Measurements from ENCODE around the gene C14orf93. TPM values are rescaled to one million over a fixed set of nuclear protein-coding genes. Genes with fewer than 3 reads are reported as not detected.

C14orf93 gene
- polyA plus RNA-seq, 1 experiment = 14.7 TPM

DNA sequence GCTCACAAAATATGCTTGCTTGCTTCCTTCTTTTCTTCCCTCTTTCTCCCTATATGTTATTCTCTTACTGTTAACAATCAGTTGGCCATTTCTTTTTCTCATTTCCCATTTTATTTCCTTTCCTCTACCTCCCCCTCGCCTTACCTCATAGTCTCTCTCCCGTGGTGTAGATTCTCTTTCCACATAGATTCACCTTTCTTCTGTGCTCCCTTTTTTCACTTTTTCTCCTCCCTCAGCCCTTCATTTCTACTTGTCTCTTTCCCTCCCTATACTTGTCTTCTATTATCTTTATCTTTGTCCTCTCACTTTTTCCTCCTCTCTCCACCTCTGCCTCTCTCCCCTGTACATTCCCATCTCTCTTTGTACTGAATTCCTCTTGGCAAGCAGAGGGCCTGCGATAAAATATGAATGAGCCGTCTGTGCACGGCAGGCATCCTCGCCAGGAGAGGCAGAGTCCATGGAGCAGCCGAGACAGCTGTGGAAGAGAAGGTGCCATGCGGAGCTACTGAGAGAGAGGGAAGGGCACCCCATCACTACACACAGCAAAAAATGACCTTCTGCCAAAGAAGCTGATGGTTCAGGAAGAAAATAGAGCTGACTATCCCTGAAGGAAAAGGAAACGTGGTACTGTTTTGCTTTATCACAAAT lies 12.1 kb downstream of the C14orf93 start:
- Histone ChIP-seq H3K4me3 (ENCODE audit: low read depth, low read length) (no peak overlapping the region), H3K36me3 (ENCODE audit: control insufficient read depth, insufficient read depth, low read length) (no peaks in the 10 kb centered on the region), H3K27me3 (ENCODE audit: control insufficient read depth, insufficient read depth, low read length) (no peaks in the 10 kb centered on the region)
- ChIA-PET POLR2A (no interaction called here), CTCF (interaction anchor here (6.4 to 18.4 kb wide), 3 partner anchors 10 to 60 kb away, joined by 59 to 539 read pairs (median 79); partner anchors contain the start of genes AJUBA and CDH24)
- DNase-seq (ENCODE audit: low read depth) = no peak
- TF ChIP-seq, protein P1, sequence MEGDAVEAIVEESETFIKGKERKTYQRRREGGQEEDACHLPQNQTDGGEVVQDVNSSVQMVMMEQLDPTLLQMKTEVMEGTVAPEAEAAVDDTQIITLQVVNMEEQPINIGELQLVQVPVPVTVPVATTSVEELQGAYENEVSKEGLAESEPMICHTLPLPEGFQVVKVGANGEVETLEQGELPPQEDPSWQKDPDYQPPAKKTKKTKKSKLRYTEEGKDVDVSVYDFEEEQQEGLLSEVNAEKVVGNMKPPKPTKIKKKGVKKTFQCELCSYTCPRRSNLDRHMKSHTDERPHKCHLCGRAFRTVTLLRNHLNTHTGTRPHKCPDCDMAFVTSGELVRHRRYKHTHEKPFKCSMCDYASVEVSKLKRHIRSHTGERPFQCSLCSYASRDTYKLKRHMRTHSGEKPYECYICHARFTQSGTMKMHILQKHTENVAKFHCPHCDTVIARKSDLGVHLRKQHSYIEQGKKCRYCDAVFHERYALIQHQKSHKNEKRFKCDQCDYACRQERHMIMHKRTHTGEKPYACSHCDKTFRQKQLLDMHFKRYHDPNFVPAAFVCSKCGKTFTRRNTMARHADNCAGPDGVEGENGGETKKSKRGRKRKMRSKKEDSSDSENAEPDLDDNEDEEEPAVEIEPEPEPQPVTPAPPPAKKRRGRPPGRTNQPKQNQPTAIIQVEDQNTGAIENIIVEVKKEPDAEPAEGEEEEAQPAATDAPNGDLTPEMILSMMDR (IDR thresholded peaks at IDR 0.05; ENCODE audit: insufficient read depth, low read depth, low read length) = no peak

DNA sequence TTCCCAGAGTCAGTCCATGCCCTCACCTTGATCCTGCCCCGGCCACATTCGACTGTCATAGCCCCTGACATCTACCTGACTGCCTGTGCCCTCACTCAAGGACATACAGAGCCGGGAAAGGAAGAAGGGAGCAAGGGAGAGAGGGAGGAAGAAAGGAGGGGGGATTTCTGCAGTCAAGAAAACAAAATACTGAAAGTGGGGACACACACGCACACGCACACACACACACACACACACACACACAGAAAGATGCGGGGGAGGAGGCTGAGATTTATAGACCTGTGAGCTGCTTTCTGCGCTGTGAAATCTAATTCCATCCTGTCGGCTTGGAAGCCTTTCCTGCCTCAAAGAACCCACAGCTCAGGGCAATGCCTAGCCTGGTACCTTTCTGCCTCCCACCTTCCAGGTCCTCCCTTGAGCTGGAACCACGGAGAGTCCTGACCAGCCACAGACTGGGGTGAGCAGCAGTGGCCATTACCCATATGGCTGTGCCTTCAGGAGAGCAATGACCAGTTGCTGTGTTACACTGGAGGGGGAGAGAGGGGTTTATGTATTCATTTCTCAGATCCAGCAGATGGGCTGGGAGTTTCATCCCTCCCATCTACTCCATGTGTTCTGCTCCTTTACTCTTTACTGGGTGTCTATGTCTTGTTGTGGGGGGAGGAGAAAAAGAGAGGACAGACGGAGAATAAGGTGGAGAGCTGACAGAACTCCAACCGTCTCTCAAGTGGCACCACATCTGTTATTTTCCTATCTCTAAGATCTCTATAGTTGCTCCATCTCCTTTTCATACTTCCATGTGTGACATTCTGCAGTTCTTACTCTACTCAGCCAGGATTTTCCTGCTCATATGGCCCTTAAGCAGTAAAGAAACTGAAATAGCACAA lies 12.9 kb downstream of the C14orf93 start:
- Histone ChIP-seq H3K4me3 (ENCODE audit: low read depth, low read length) (no peak overlapping the region), H3K36me3 (ENCODE audit: control insufficient read depth, insufficient read depth, low read length) (no peaks in the 10 kb centered on the region), H3K27me3 (ENCODE audit: control insufficient read depth, insufficient read depth, low read length) (no peaks in the 10 kb centered on the region)
- TF ChIP-seq, protein P1 (IDR thresholded peaks at IDR 0.05; ENCODE audit: insufficient read depth, low read depth, low read length) = no peak
- POLR2A ChIA-PET = interaction anchor here (0.9 kb wide), 1 partner anchor 11 kb away, joined by 3 read pairs; no protein-coding TSS in a partner anchor
- CTCF ChIA-PET = interaction anchor here (0.8 to 18.4 kb wide), 7 partner anchors 11 to 112 kb away, joined by 3 to 539 read pairs (median 5); partner anchors contain the start of genes AJUBA and CDH24
- no peak for DNase-seq (ENCODE audit: low read depth)

GRCh38 chr14:22995889-22996625 lies 13.9 kb downstream of the C14orf93 start:
- H3K4me3 ChIP-seq (ENCODE audit: low read depth, low read length) = no peak overlapping the region
- ChIA-PET CTCF (interaction anchor here (0.8 to 18.4 kb wide), 13 partner anchors 11 to 114 kb away, joined by 3 to 539 read pairs (median 7); partner anchors contain the start of genes AJUBA and CDH24), POLR2A (no interaction called here)
- DNase-seq (ENCODE audit: low read depth) = no peak
- no peaks in the 10 kb centered on the region for H3K36me3 ChIP-seq (ENCODE audit: control insufficient read depth, insufficient read depth, low read length)
- no peaks in the 10 kb centered on the region for H3K27me3 ChIP-seq (ENCODE audit: control insufficient read depth, insufficient read depth, low read length)
- TF ChIP-seq, protein P1 (IDR thresholded peaks at IDR 0.05; ENCODE audit: insufficient read depth, low read depth, low read length) = no peak

DNA sequence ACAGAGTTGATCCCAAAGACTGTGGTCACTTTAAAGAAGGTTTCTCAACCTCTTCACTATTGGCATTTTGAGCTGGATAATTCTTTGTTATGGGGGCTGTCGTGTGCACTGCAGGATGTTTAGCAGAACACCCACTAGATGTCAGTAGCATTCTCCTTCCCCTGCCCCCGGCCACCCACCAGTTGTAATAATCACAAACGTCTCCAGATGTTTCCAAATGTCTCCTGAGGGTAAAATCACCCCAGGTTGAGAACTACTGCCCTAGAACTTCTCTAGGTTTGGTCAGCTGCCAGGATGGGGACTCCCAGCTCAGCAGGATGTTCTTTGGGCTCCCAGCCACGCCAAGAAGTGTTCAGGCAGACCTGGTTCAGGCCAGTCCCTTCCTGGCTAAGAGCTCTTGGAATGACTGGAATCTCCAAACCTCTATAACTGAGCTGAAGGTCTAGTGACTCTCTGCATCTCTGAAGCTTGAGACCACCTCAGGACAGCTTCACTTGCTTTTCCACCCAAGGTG lies 15.1 kb downstream of the C14orf93 start:
- Histone ChIP-seq H3K4me3 (ENCODE audit: low read depth, low read length) (no peak overlapping the region), H3K27me3 (ENCODE audit: control insufficient read depth, insufficient read depth, low read length) (no peaks in the 10 kb centered on the region), H3K36me3 (ENCODE audit: control insufficient read depth, insufficient read depth, low read length) (no peaks in the 10 kb centered on the region)
- no peak for DNase-seq (ENCODE audit: low read depth)
- ChIA-PET POLR2A (interaction anchor here (0.6 kb wide), 3 partner anchors 52 to 100 kb away, joined by 6 to 16 read pairs (median 14); no protein-coding TSS in a partner anchor), CTCF (interaction anchor here (0.6 to 18.4 kb wide), 27 partner anchors 9 to 534 kb away, joined by 3 to 539 read pairs (median 5); partner anchors contain the start of genes ACIN1, AJUBA, C14orf119 and CDH24)
- TF ChIP-seq, protein P1 (IDR thresholded peaks at IDR 0.05; ENCODE audit: insufficient read depth, low read depth, low read length) = peak; percentile 72
